SK-N-SH treated with all-trans-retinoic acid at 6 μM for 48 hours (cell line): ENCODE results near the gene GFRA1.

Experiments
- ATAC-seq: fragments of 200-7000 bp; cut with Tn5 transposase; 3 replicates; pipeline ENCODE4 v1.9.1; 2020; ENCODE audit warnings: mild to moderate bottlenecking, moderate library complexity
- ARNTL ChIP-seq: fragments of 450-650 bp; formaldehyde crosslinking; IDR thresholded peaks from 2 replicates; pipeline ENCODE4 v1.5.0; 2020; ENCODE audit warnings: low read depth, mild to moderate bottlenecking, moderate library complexity, borderline replicate concordance
- BACH2 ChIP-seq: fragments of 250-450 bp; sonication (Bioruptor Pico); IDR thresholded peaks from 2 replicates; pipeline ENCODE4 v1.9.0; 2021; ENCODE audit warnings: mild to moderate bottlenecking, borderline replicate concordance
- CREB5 ChIP-seq: fragments of 250-450 bp; sonication (Bioruptor Pico); IDR thresholded peaks from 2 replicates; pipeline ENCODE4 v1.5.1; 2020; ENCODE audit warnings: low read depth, mild to moderate bottlenecking, moderate library complexity
- CSDC2 ChIP-seq: fragments of 250-450 bp; sonication (Bioruptor Pico); IDR thresholded peaks from 2 replicates; pipeline ENCODE4 v1.5.0; 2020; ENCODE audit warnings: mild to moderate bottlenecking, moderate library complexity
- ESRRG ChIP-seq: fragments of 250-450 bp; sonication (Bioruptor Pico); IDR thresholded peaks from 2 replicates; pipeline ENCODE4 v1.6.1; 2021; ENCODE audit warnings: mild to moderate bottlenecking
- GLIS3 ChIP-seq: fragments of 250-450 bp; sonication (Bioruptor Pico); IDR thresholded peaks from 2 replicates; pipeline ENCODE4 v1.5.0; 2020; ENCODE audit warnings: mild to moderate bottlenecking, moderate library complexity
- ISL1 ChIP-seq: fragments of 250-450 bp; sonication (Bioruptor Pico); IDR thresholded peaks from 2 replicates; pipeline ENCODE4 v2.1.2; 2022; ENCODE audit warnings: mild to moderate bottlenecking, moderate library complexity
- OSR1 ChIP-seq: fragments of 250-450 bp; sonication (Bioruptor Pico); IDR thresholded peaks from 2 replicates; pipeline ENCODE4 v1.8.0; 2022; ENCODE audit warnings: moderate library complexity, mild to moderate bottlenecking, inconsistent platforms
- PATZ1 ChIP-seq: fragments of 250-450 bp; sonication (Bioruptor Pico); IDR thresholded peaks from 2 replicates; pipeline ENCODE4 v1.8.0; 2020; ENCODE audit warnings: mild to moderate bottlenecking, moderate library complexity, borderline replicate concordance
- PPARA ChIP-seq: fragments of 250-450 bp; sonication (Bioruptor Pico); IDR thresholded peaks from 2 replicates; pipeline ENCODE4 v1.5.0; 2020; ENCODE audit warnings: mild to moderate bottlenecking, borderline replicate concordance
- SNAI2 ChIP-seq: fragments of 250-450 bp; sonication (Bioruptor Pico); IDR thresholded peaks from 2 replicates; pipeline ENCODE4 v1.5.0; 2020; ENCODE audit warnings: mild to moderate bottlenecking, moderate library complexity
- TOX ChIP-seq: fragments of 250-450 bp; sonication (Bioruptor Pico); IDR thresholded peaks from 2 replicates; pipeline ENCODE4 v1.8.0; 2021; ENCODE audit warnings: mild to moderate bottlenecking, moderate library complexity, borderline replicate concordance
- ZC3H10 ChIP-seq: fragments of 250-450 bp; sonication (Bioruptor Pico); IDR thresholded peaks from 2 replicates; pipeline ENCODE4 v1.5.1; 2021; ENCODE audit warnings: mild to moderate bottlenecking, moderate library complexity
- ZFP3 ChIP-seq: fragments of 250-450 bp; sonication (Bioruptor Pico); IDR thresholded peaks from 2 replicates; pipeline ENCODE4 v1.5.0; 2020; ENCODE audit warnings: mild to moderate bottlenecking, moderate library complexity
- ZFP30 ChIP-seq: fragments of 450-650 bp; formaldehyde crosslinking; IDR thresholded peaks from 2 replicates; pipeline ENCODE4 v1.5.0; 2022; ENCODE audit warnings: mild to moderate bottlenecking, moderate library complexity
- ZNF70 ChIP-seq: fragments of 450-650 bp; formaldehyde crosslinking; IDR thresholded peaks from 2 replicates; pipeline ENCODE4 v1.5.0; 2020; ENCODE audit warnings: mild to moderate bottlenecking, moderate library complexity
- TF ChIP-seq, protein P1 (sequence below): fragments of 250-450 bp; sonication (Bioruptor Pico); IDR thresholded peaks from 2 replicates; pipeline ENCODE4 v1.5.1; 2021; ENCODE audit warnings: mild to moderate bottlenecking, moderate library complexity
- TF ChIP-seq, protein P2 (sequence below): fragments of 250-450 bp; sonication (Bioruptor Pico); IDR thresholded peaks from 2 replicates; pipeline ENCODE4 v1.8.0; 2021; ENCODE audit warnings: low read depth, mild to moderate bottlenecking, moderate library complexity, borderline replicate concordance
- TF ChIP-seq, protein P3 (sequence below): fragments of 250-450 bp; sonication (Bioruptor Pico); IDR thresholded peaks from 2 replicates; pipeline ENCODE4 v1.5.0; 2020; ENCODE audit warnings: mild to moderate bottlenecking, moderate library complexity

GFRA1 gene

DNA sequence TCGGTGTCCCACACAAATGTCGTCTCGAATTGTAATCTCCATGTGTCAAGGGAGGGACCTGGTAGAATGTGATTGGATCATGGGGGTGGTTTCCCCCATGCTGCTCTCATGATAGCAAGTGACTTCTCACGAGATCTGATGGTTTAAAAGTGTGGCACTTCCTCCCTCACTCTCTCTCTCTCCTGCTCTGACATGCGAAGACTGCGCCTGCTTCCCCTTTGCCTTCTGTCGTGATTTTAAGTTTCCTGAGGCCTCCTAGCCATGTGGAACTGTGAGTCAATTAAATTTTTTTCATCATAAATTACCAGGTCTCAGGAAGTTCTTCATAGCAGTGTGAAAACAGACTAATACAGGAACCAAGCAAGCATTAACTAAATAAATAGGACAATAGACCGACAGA lies 229.1 kb downstream of the GFRA1 start (continued):
- TF ChIP-seq CREB5 (CRISPR knock-in tag) (no peak), OSR1 (CRISPR knock-in tag) (no peak)

- no peak for ATAC-seq
- no peak for TF ChIP-seq ZFP3 (CRISPR knock-in tag)
- TF ChIP-seq TOX (CRISPR knock-in tag) = no peak
- no peak for TF ChIP-seq PATZ1 (CRISPR knock-in tag)
- TF ChIP-seq GLIS3 (CRISPR knock-in tag) = no peak
- no peak for TF ChIP-seq CREB5 (CRISPR knock-in tag)
- TF ChIP-seq OSR1 (CRISPR knock-in tag) = no peak
- no peak for TF ChIP-seq SNAI2 (CRISPR knock-in tag)
- TF ChIP-seq BACH2 (CRISPR knock-in tag) = no peak
- TF ChIP-seq ISL1 (CRISPR knock-in tag) = no peak
- no peak for TF ChIP-seq ARNTL
- no peak for TF ChIP-seq PPARA (CRISPR knock-in tag)
- no peak for TF ChIP-seq ESRRG (CRISPR knock-in tag)
- TF ChIP-seq, protein P1, sequence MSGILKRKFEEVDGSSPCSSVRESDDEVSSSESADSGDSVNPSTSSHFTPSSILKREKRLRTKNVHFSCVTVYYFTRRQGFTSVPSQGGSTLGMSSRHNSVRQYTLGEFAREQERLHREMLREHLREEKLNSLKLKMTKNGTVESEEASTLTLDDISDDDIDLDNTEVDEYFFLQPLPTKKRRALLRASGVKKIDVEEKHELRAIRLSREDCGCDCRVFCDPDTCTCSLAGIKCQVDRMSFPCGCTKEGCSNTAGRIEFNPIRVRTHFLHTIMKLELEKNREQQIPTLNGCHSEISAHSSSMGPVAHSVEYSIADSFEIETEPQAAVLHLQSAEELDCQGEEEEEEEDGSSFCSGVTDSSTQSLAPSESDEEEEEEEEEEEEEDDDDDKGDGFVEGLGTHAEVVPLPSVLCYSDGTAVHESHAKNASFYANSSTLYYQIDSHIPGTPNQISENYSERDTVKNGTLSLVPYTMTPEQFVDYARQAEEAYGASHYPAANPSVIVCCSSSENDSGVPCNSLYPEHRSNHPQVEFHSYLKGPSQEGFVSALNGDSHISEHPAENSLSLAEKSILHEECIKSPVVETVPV = no peak
- TF ChIP-seq ZC3H10 (CRISPR knock-in tag) = no peak
- TF ChIP-seq, protein P2, sequence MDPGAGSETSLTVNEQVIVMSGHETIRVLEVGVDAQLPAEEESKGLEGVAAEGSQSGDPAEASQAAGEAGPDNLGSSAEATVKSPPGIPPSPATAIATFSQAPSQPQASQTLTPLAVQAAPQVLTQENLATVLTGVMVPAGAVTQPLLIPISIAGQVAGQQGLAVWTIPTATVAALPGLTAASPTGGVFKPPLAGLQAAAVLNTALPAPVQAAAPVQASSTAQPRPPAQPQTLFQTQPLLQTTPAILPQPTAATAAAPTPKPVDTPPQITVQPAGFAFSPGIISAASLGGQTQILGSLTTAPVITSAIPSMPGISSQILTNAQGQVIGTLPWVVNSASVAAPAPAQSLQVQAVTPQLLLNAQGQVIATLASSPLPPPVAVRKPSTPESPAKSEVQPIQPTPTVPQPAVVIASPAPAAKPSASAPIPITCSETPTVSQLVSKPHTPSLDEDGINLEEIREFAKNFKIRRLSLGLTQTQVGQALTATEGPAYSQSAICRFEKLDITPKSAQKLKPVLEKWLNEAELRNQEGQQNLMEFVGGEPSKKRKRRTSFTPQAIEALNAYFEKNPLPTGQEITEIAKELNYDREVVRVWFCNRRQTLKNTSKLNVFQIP (CRISPR knock-in tag) = no peak
- TF ChIP-seq, protein P3, sequence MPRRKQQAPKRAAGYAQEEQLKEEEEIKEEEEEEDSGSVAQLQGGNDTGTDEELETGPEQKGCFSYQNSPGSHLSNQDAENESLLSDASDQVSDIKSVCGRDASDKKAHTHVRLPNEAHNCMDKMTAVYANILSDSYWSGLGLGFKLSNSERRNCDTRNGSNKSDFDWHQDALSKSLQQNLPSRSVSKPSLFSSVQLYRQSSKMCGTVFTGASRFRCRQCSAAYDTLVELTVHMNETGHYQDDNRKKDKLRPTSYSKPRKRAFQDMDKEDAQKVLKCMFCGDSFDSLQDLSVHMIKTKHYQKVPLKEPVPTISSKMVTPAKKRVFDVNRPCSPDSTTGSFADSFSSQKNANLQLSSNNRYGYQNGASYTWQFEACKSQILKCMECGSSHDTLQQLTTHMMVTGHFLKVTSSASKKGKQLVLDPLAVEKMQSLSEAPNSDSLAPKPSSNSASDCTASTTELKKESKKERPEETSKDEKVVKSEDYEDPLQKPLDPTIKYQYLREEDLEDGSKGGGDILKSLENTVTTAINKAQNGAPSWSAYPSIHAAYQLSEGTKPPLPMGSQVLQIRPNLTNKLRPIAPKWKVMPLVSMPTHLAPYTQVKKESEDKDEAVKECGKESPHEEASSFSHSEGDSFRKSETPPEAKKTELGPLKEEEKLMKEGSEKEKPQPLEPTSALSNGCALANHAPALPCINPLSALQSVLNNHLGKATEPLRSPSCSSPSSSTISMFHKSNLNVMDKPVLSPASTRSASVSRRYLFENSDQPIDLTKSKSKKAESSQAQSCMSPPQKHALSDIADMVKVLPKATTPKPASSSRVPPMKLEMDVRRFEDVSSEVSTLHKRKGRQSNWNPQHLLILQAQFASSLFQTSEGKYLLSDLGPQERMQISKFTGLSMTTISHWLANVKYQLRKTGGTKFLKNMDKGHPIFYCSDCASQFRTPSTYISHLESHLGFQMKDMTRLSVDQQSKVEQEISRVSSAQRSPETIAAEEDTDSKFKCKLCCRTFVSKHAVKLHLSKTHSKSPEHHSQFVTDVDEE (CRISPR knock-in tag) = no peak
Observed at GRCh38 chr10:116043304-116043703, 229.7 kb downstream of the GFRA1 start.

DNA sequence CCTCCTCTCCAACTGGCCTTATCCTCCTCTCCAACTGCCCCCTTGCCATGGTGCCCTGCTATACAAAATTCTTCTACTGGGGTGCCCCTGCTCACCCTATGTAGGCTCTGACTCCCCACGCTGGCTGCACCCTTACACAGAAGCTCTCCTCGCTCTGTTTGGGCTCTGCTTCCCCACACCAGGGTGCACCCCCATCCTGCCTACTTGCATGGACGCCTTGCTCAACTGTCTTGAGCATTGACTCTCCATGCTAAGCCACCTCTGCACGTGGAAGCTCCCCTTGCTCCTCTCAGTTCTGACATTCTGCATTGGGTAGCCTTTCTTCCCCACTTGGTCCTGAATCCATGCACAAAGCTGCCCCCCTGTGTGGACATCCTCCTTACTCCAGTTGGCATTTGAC lies 231.1 kb downstream of the GFRA1 start:
- TF ChIP-seq PATZ1 (CRISPR knock-in tag) (no peak), ZNF70 (CRISPR knock-in tag) (no peak), PPARA (CRISPR knock-in tag) (no peak), CREB5 (CRISPR knock-in tag) (no peak), OSR1 (CRISPR knock-in tag) (no peak), ZFP30 (no peak), ISL1 (CRISPR knock-in tag) (no peak), CSDC2 (CRISPR knock-in tag) (no peak), ZC3H10 (CRISPR knock-in tag) (no peak)
- TF ChIP-seq, all 23 proteins: peak for 0
- no peak for ATAC-seq
